Mesodermal cell (in vitro differentiated cells): ENCODE measurements around the gene NECAB2.

ENCODE experiments used
- H3K27ac ChIP-seq: 2 replicates; pipeline ENCODE4 v1.7.0; 2013; ENCODE audit warnings: mild to moderate bottlenecking, low read depth, low read length, moderate library complexity; ENCODE audit not compliant: severe bottlenecking
- H3K36me3 ChIP-seq: 2 replicates; pipeline ENCODE4 v1.7.1; 2013; ENCODE audit warnings: mild to moderate bottlenecking, low read length, moderate library complexity; ENCODE audit not compliant: control insufficient read depth, insufficient read depth
- H3K4me1 ChIP-seq: one replicate; pipeline ENCODE4 v1.7.1; 2013; ENCODE audit warnings: mild to moderate bottlenecking, low read length; ENCODE audit not compliant: insufficient read depth, control insufficient read depth, poor library complexity, severe bottlenecking
- H3K4me3 ChIP-seq: 2 replicates; pipeline ENCODE4 v1.7.0; 2013; ENCODE audit warnings: low read length, control low read depth, mild to moderate bottlenecking; ENCODE audit not compliant: insufficient read depth, poor library complexity, severe bottlenecking; ENCODE audit errors: extremely low read depth
- H3K9me3 ChIP-seq: 2 replicates; pipeline ENCODE4 v1.7.1; 2013; ENCODE audit warnings: mild to moderate bottlenecking, low read length, moderate library complexity; ENCODE audit not compliant: control insufficient read depth
- WGBS, 2 experiments: methylation state at CpG; one replicate each; pipeline ENCODE4 v1.1.5; 2013; ENCODE audit warnings: missing lambda C conversion rate in 2 of 2; ENCODE audit not compliant: insufficient coverage in 2 of 2; 5-methylcytosine and 5-hydroxymethylcytosine counted together

The NECAB2 gene

GRCh38 chr16:84032458-84033178, 64.6 kb downstream of the NECAB2 start:
- H3K4me3 ChIP-seq = no peak overlapping the region
- H3K36me3 ChIP-seq = no peaks in the 10 kb centered on the region
- peaks cover 12% of the 10 kb centered on the region for H3K9me3 ChIP-seq
- 73 to 79% methylated on average over 7 to 10 of the region's 15 CpGs for WGBS, 2 experiments
- H3K27ac ChIP-seq = no peak overlapping the region
- no peaks in the 10 kb centered on the region for H3K4me1 ChIP-seq

- Histone ChIP-seq H3K4me1 (no peaks in the 10 kb centered on the region), H3K27ac (no peak overlapping the region), H3K4me3 (no peak overlapping the region), H3K36me3 (no peaks in the 10 kb centered on the region), H3K9me3 (peaks cover 12% of the 10 kb centered on the region)
- 88 to 93% methylated on average over 22 to 23 of the region's 25 CpGs for WGBS, 2 experiments
Observed at GRCh38 chr16:84033251-84034195, 65.5 kb downstream of the NECAB2 start.

GRCh38 chr16:84034516-84034915, 66.5 kb downstream of the NECAB2 start:
- 91% methylated on average over 12 of the region's 12 CpGs for WGBS, 2 experiments
- Histone ChIP-seq H3K27ac (no peak overlapping the region), H3K36me3 (no peaks in the 10 kb centered on the region), H3K4me3 (no peak overlapping the region), H3K4me1 (no peaks in the 10 kb centered on the region), H3K9me3 (peaks cover 12% of the 10 kb centered on the region)

GRCh38 chr16:84036131-84036530, 68.1 kb downstream of the NECAB2 start:
- H3K4me1 ChIP-seq = no peaks in the 10 kb centered on the region
- 74 to 76% methylated on average over 3 of the region's 3 CpGs for WGBS, 2 experiments
- H3K27ac ChIP-seq = no peak overlapping the region
- peaks cover 12% of the 10 kb centered on the region for H3K9me3 ChIP-seq
- H3K4me3 ChIP-seq = no peak overlapping the region
- no peaks in the 10 kb centered on the region for H3K36me3 ChIP-seq

GRCh38 chr16:84036982-84037425, 69.0 kb downstream of the NECAB2 start:
- Histone ChIP-seq H3K27ac (no peak overlapping the region), H3K4me1 (no peaks in the 10 kb centered on the region), H3K4me3 (no peak overlapping the region), H3K9me3 (peaks cover 12% of the 10 kb centered on the region), H3K36me3 (no peaks in the 10 kb centered on the region)
- WGBS, 2 experiments = 89 to 91% methylated on average over 8 of the region's 8 CpGs

- no peak overlapping the region for H3K27ac ChIP-seq
- peaks cover 12% of the 10 kb centered on the region for H3K9me3 ChIP-seq
- H3K4me1 ChIP-seq = peaks cover 9% of the 10 kb centered on the region
- no peaks in the 10 kb centered on the region for H3K36me3 ChIP-seq
- no peak overlapping the region for H3K4me3 ChIP-seq
- WGBS, 2 experiments = 91 to 97% methylated on average over 7 to 10 of the region's 12 CpGs
Observed at GRCh38 chr16:84038469-84038868, 70.4 kb downstream of the NECAB2 start.

- Histone ChIP-seq H3K4me1 (peaks cover 13% of the 10 kb centered on the region), H3K36me3 (no peaks in the 10 kb centered on the region), H3K4me3 (no peak overlapping the region), H3K27ac (no peak overlapping the region), H3K9me3 (peaks cover 12% of the 10 kb centered on the region)
- 90% methylated on average over 8 to 11 of the region's 12 CpGs for WGBS, 2 experiments
Observed at GRCh38 chr16:84039696-84040095, 71.7 kb downstream of the NECAB2 start.

GRCh38 chr16:84040226-84040822, 72.3 kb downstream of the NECAB2 start:
- WGBS, 2 experiments = 92 to 93% methylated on average over 12 to 14 of the region's 14 CpGs
- H3K36me3 ChIP-seq = no peaks in the 10 kb centered on the region
- peaks cover 18% of the 10 kb centered on the region for H3K4me1 ChIP-seq
- H3K27ac ChIP-seq = no peak overlapping the region
- H3K4me3 ChIP-seq = no peak overlapping the region
- peaks cover 12% of the 10 kb centered on the region for H3K9me3 ChIP-seq

GRCh38 chr16:84040823-84041820, 73.1 kb downstream of the NECAB2 start:
- no peak overlapping the region for H3K27ac ChIP-seq
- H3K9me3 ChIP-seq = peaks cover 5% of the 10 kb centered on the region
- WGBS, 2 experiments = 91 to 93% methylated on average over 37 to 40 of the region's 42 CpGs
- H3K36me3 ChIP-seq = no peaks in the 10 kb centered on the region
- H3K4me3 ChIP-seq = no peak overlapping the region
- peaks cover 21% of the 10 kb centered on the region for H3K4me1 ChIP-seq

- H3K4me1 ChIP-seq = peaks cover 21% of the 10 kb centered on the region
- no peaks in the 10 kb centered on the region for H3K36me3 ChIP-seq
- H3K9me3 ChIP-seq = no peaks in the 10 kb centered on the region
- no peak overlapping the region for H3K27ac ChIP-seq
- WGBS, 2 experiments = 92 to 95% methylated on average over 17 of the region's 17 CpGs
- H3K4me3 ChIP-seq = no peak overlapping the region
Observed at GRCh38 chr16:84041881-84042280, 73.8 kb downstream of the NECAB2 start.
